ENCODE results near the gene TTC31. TPM values are rescaled to one million over a fixed set of nuclear protein-coding genes. Genes with fewer than 3 reads are reported as not detected.

Gene TTC31
- total and polyA plus RNA-seq, 2 donors (not counting 1 experiment from before 2014, with no cell fraction given), result 68.5 to 72.3 TPM

GRCh38 chr2:74507145-74507925, 24.5 kb downstream of the TTC31 start, which contains the start of gene PCGF1:
Gene PCGF1 (minus strand): TSS chr2:74507695. CDS start chr2:74507668, 27 bp downstream.
- Mint-ChIP-seq H3K27me3 (peaks cover 41% of the 10 kb centered on the region), H3K4me3 (peak within 1 kb of the TSS; percentile 96), H3K4me1 (peaks cover 56% of the 10 kb centered on the region), H3K27ac (peak within 1 kb of the TSS; percentile 99), H3K9me3 (ENCODE audit: insufficient read depth) (no peaks in the 10 kb centered on the region)
- H2AFZ ChIP-seq (ENCODE audit: insufficient read depth, low read depth, low read length, poor library complexity, severe bottlenecking), result peak within 1 kb of the TSS; percentile 90
- TF ChIP-seq CTCF (IDR thresholded peaks at IDR 0.05), result peak; percentile 64
- TF ChIP-seq EZH2 (IDR thresholded peaks at IDR 0.05; ENCODE audit: borderline replicate concordance, insufficient read depth, low read depth, low read length, poor library complexity, severe bottlenecking), result no peak
- H3K36me3 ChIP-seq (replicated peaks in 1 of 2; ENCODE audit: control extremely low read depth in 1 of 2, control insufficient read depth in 1 of 2, extremely low read depth in 1 of 2, insufficient read depth in 2 of 2, low read length in 1 of 2), result peaks cover 0 to 10% of the 10 kb centered on the region in 2 experiments
- no peaks in the 10 kb centered on the region for H4K20me1 ChIP-seq (ENCODE audit: control insufficient read depth, insufficient read depth, low read length, poor library complexity, severe bottlenecking)
- H3K27ac ChIP-seq (ENCODE audit: low read length in 2 of 2), result peak within 1 kb of the TSS; percentile 91 to 96
- WGBS (ENCODE audit: insufficient coverage), result 1% methylated on average over 49 of the region's 56 CpGs
- POLR2A ChIA-PET, result interaction anchor here (0.5 to 2.8 kb wide), 11 partner anchors 9 to 196 kb away, joined by 3 to 13 read pairs (median 5); partner anchors contain the start of genes AUP1, HTRA2 and WBP1
- H3K4me1 ChIP-seq (ENCODE audit: control insufficient read depth in 2 of 2, insufficient read depth in 2 of 2, low read length in 2 of 2), result peaks cover 31 to 38% of the 10 kb centered on the region in 2 donors
- H3K4me3 ChIP-seq (ENCODE audit: control extremely low read depth in 1 of 5, extremely low read depth in 1 of 5, insufficient read depth in 1 of 5, low read depth in 2 of 5, low read length in 4 of 5), result peak within 1 kb of the TSS; percentile 78 to 97 (median 83)
- peak within 1 kb of the TSS; percentile 84 for H3K9ac ChIP-seq (ENCODE audit: low read length)
- ATAC-seq (ENCODE audit: low read depth) (peak; percentile 85), DNase-seq (peak; percentile 100)
- intact Hi-C loops (cut with micrococcal nuclease), result loop anchor here (1.0 to 5.0 kb wide), 7 partner anchors 9 to 145 kb away; partner anchors contain the start of genes AUP1, DOK1, HTRA2 and SEMA4F
- H3K27me3 ChIP-seq (replicated peaks in 1 of 4; ENCODE audit: control extremely low read depth in 1 of 4, control insufficient read depth in 3 of 4, insufficient read depth in 4 of 4, low read length in 3 of 4), result peaks cover 0 to 56% (median 14%) of the 10 kb centered on the region in 4 experiments
- CTCF ChIA-PET, result interaction anchor here (0.6 to 8.1 kb wide), 15 partner anchors 9 to 86 kb away, joined by 3 to 111 read pairs (median 4); partner anchors contain the start of genes AUP1, CCDC142, DQX1 and HTRA2
- H3K79me2 ChIP-seq (ENCODE audit: control insufficient read depth, insufficient read depth, low read length), result peaks cover 8% of the 10 kb centered on the region
- peak within 1 kb of the TSS; percentile 88 for H3K4me2 ChIP-seq (replicated peaks; ENCODE audit: low read depth, low read length, poor library complexity, severe bottlenecking)
- peaks cover 0 to 13% (median 0%) of the 10 kb centered on the region in 3 donors for H3K9me3 ChIP-seq (ENCODE audit: control extremely low read depth in 1 of 3, control insufficient read depth in 2 of 3, insufficient read depth in 1 of 3, low read length in 2 of 3)
